Measurements from ENCODE around the gene PPM1E. TPM values are rescaled to one million over a fixed set of nuclear protein-coding genes. Genes with fewer than 3 reads are reported as not detected.
"Not testable (repeated sequence)": the region's sequence is repeated elsewhere in the genome, so short reads cannot be mapped to it uniquely, and the experiment has no call there.

Gene PPM1E
- polyA plus RNA-seq, 2 of the 4 experiments (the other 2 are of a cell fraction): 0.05 to 0.25 TPM

DNA sequence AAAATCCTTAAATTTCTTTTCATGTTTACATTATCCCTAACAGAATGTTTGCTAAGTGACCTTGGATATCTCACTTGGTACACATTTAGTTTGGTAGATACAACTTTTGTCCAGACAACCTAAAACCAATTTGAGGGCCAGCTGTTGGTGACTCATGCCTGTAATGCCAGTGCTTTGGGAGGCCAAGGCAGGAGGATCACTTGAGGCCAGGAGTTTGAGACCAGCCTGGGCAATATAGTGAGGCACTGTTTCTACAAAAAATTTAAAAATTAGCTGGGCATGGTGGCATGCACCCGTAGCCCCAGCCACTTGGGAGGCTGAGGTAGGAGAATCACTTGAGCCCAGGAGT, 202.0 kb downstream of the PPM1E start:
- H3K4me1 ChIP-seq: peaks cover 11% of the 10 kb centered on the region; the same call in 2 of the 3 replicates
- ATAC-seq; H3K27ac ChIP-seq; H3K4me3 ChIP-seq; DNase-seq (ENCODE audit: low read depth in 1 of 2, low spot score in 1 of 2); POLR2A ChIA-PET; FAIRE-seq; TF ChIP-seq FOSL2 (IDR thresholded peaks at IDR 0.05): not testable (repeated sequence)
- peak; percentile 50 for TF ChIP-seq FOSL2 (CRISPR knock-in tag; IDR thresholded peaks at IDR 0.05)
- peak overlapping the region; percentile 20; the same call in 2 of the 3 replicates for H3K4me2 ChIP-seq
- peaks cover 10% of the 10 kb centered on the region; the same call in 1 of the 3 replicates for H3K9me3 ChIP-seq
- CTCF ChIA-PET: interaction anchor here (0.6 to 1.1 kb wide), 2 partner anchors 16 to 247 kb away, joined by 3 to 7 read pairs; no protein-coding TSS in a partner anchor
- WGBS (ENCODE audit: missing lambda C conversion rate): 21% methylated on average over 1 of the region's 1 CpG

- TF ChIP-seq ZFP36 (IDR thresholded peaks at IDR 0.05; ENCODE audit: borderline replicate concordance, partially characterized antibody) (no peak), BHLHE40 (IDR thresholded peaks at IDR 0.05; ENCODE audit: low read depth, low read length) (no peak), TFCP2L1 (CRISPR knock-in tag; IDR thresholded peaks at IDR 0.05) (no peak), SREBF2 (IDR thresholded peaks at IDR 0.05) (no peak), POLR2A (IDR thresholded peaks at IDR 0.05; ENCODE audit: low read length) (no peak), RAD21 (conservative IDR thresholded peaks at IDR 0.05 in 1 of 2, IDR thresholded peaks at IDR 0.05 in 1 of 2) (0 out of 5 replicates have a peak, but pooled peaks of 1 of the 2 experiments have one; percentile 5)
- POLR2A ChIA-PET: interaction anchor here (0.7 kb wide), 1 partner anchor 250 kb away, joined by 5 read pairs; no protein-coding TSS in a partner anchor
- no peak overlapping the region for H3K4me3 ChIP-seq
- ATAC-seq (0 out of 6 replicates have a peak, but pooled peaks of 1 of the 2 experiments have one; percentile 30), FAIRE-seq (no peak), DNase-seq (ENCODE audit: low read depth in 1 of 2, low spot score in 1 of 2) (peak; percentile 16 to 61)
- H3K9me3 ChIP-seq: no peaks in the 10 kb centered on the region
- H3K27ac ChIP-seq: no peak overlapping the region
- CTCF ChIA-PET: interaction anchor here (2.1 kb wide), 1 partner anchor 11 kb away, joined by 5 read pairs; no protein-coding TSS in a partner anchor
- peaks cover 11% of the 10 kb centered on the region; the same call in 2 of the 3 replicates for H3K4me1 ChIP-seq
- H3K4me2 ChIP-seq: no peak overlapping the region
Observed at GRCh38 chr17:58960068-58960467, 204.4 kb downstream of the PPM1E start.

DNA sequence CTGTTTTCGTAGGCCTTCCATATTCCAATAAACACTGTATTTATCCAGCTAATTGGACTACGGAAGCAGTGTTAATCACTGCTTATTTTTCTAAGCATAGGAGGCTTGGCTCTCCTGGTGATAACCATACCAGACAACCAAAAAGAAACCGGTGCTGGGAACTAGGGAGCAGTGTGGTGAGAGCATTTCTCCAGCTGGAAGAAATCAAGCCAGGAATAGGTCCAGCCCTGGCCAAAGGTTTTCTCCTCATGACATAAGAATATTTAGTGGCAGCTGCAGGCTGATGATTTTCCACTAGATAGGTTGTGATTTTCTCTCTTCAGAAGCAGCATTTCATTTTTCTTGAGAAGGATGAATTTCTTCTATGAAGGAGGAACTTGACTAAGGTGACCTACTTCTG, 209.6 kb downstream of the PPM1E start:
- CTCF ChIA-PET: interaction anchor here (1.6 kb wide), 1 partner anchor 254 kb away, joined by 5 read pairs; no protein-coding TSS in a partner anchor
- WGBS (ENCODE audit: missing lambda C conversion rate): 66% methylated on average over 3 of the region's 3 CpGs
- Histone ChIP-seq H3K4me3 (no peak overlapping the region), H3K27ac (no peak overlapping the region), H3K4me2 (no peak overlapping the region), H3K9me3 (no peaks in the 10 kb centered on the region), H3K4me1 (no peaks in the 10 kb centered on the region)
- peak; percentile 28 for FAIRE-seq
- TF ChIP-seq EHMT2 (IDR thresholded peaks at IDR 0.05; ENCODE audit: low read depth) (no peak), MAFK (IDR thresholded peaks at IDR 0.05; ENCODE audit: partially characterized antibody) (no peak), POLR2AphosphoS2 (conservative IDR thresholded peaks at IDR 0.05; ENCODE audit: low read length) (no peak), TFCP2L1 (CRISPR knock-in tag; IDR thresholded peaks at IDR 0.05) (no peak), CBX2 (IDR thresholded peaks at IDR 0.05; ENCODE audit: borderline replicate concordance, low read depth) (no peak), HDAC2 (IDR thresholded peaks at IDR 0.05) (no peak), HOXB5 (CRISPR knock-in tag; IDR thresholded peaks at IDR 0.05) (no peak), KDM5A (IDR thresholded peaks at IDR 0.05) (no peak), HEYL (CRISPR knock-in tag; IDR thresholded peaks at IDR 0.05) (no peak), SREBF2 (IDR thresholded peaks at IDR 0.05) (no peak), RCOR1 (IDR thresholded peaks at IDR 0.05; ENCODE audit: low read depth, low read length) (no peak), ZC3H11A (IDR thresholded peaks at IDR 0.05) (no peak), NPAS2 (CRISPR knock-in tag; IDR thresholded peaks at IDR 0.05; ENCODE audit: borderline replicate concordance) (no peak), MAX (IDR thresholded peaks at IDR 0.05) (no peak), FOSL2 (IDR thresholded peaks at IDR 0.05) (no peak), FOSL2 (CRISPR knock-in tag; IDR thresholded peaks at IDR 0.05) (no peak), KDM1A (IDR thresholded peaks at IDR 0.05; ENCODE audit: low read depth) (no peak), NR3C1 (IDR thresholded peaks at IDR 0.05) (no peak)
- TF ChIP-seq, protein P1, sequence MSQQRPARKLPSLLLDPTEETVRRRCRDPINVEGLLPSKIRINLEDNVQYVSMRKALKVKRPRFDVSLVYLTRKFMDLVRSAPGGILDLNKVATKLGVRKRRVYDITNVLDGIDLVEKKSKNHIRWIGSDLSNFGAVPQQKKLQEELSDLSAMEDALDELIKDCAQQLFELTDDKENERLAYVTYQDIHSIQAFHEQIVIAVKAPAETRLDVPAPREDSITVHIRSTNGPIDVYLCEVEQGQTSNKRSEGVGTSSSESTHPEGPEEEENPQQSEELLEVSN (IDR thresholded peaks at IDR 0.05; ENCODE audit: borderline replicate concordance, low read depth): no peak
- TF ChIP-seq, protein P2, sequence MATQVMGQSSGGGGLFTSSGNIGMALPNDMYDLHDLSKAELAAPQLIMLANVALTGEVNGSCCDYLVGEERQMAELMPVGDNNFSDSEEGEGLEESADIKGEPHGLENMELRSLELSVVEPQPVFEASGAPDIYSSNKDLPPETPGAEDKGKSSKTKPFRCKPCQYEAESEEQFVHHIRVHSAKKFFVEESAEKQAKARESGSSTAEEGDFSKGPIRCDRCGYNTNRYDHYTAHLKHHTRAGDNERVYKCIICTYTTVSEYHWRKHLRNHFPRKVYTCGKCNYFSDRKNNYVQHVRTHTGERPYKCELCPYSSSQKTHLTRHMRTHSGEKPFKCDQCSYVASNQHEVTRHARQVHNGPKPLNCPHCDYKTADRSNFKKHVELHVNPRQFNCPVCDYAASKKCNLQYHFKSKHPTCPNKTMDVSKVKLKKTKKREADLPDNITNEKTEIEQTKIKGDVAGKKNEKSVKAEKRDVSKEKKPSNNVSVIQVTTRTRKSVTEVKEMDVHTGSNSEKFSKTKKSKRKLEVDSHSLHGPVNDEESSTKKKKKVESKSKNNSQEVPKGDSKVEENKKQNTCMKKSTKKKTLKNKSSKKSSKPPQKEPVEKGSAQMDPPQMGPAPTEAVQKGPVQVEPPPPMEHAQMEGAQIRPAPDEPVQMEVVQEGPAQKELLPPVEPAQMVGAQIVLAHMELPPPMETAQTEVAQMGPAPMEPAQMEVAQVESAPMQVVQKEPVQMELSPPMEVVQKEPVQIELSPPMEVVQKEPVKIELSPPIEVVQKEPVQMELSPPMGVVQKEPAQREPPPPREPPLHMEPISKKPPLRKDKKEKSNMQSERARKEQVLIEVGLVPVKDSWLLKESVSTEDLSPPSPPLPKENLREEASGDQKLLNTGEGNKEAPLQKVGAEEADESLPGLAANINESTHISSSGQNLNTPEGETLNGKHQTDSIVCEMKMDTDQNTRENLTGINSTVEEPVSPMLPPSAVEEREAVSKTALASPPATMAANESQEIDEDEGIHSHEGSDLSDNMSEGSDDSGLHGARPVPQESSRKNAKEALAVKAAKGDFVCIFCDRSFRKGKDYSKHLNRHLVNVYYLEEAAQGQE (IDR thresholded peaks at IDR 0.05): no peak
- TF ChIP-seq, protein P3, sequence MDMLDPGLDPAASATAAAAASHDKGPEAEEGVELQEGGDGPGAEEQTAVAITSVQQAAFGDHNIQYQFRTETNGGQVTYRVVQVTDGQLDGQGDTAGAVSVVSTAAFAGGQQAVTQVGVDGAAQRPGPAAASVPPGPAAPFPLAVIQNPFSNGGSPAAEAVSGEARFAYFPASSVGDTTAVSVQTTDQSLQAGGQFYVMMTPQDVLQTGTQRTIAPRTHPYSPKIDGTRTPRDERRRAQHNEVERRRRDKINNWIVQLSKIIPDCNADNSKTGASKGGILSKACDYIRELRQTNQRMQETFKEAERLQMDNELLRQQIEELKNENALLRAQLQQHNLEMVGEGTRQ (IDR thresholded peaks at IDR 0.05): no peak
- POLR2A ChIA-PET: no interaction called here
- ATAC-seq: no peak
- DNase-seq (ENCODE audit: low read depth in 1 of 2, low spot score in 1 of 2): no peak

Data from A549 (cell line).